ENCODE data around the gene VPS52. TPM values are rescaled to one million over a fixed set of nuclear protein-coding genes. Genes with fewer than 3 reads are reported as not detected.
"Not testable (repeated sequence)": the region's sequence is repeated elsewhere in the genome, so short reads cannot be mapped to it uniquely, and the experiment has no call there.

Gene VPS52
- total RNA-seq, 3 donors from 2014 or later = 58.2 to 82.6 (median 72.7) TPM

- peaks cover 47% of the 10 kb centered on the region for H3K4me1 ChIP-seq (ENCODE audit: low read depth)
- intact Hi-C loops (cut with DNase I, micrococcal nuclease) = no loop called here
- no peak for TF ChIP-seq CTCF (IDR thresholded peaks at IDR 0.05)
- no peak overlapping the region for H3K4me3 ChIP-seq
- DNase-seq (no peak), ATAC-seq (no peak)
- no peaks in the 10 kb centered on the region for H3K9me3 ChIP-seq
- no peaks in the 10 kb centered on the region for H3K36me3 ChIP-seq (ENCODE audit: low read depth)
These were observed 4.8 kb upstream of the VPS52 start for GRCh38 chr6:33276581-33276863.

- ATAC-seq; DNase-seq; H3K36me3 ChIP-seq (ENCODE audit: low read depth); H3K9me3 ChIP-seq; H3K4me3 ChIP-seq; intact Hi-C loops (cut with DNase I, micrococcal nuclease): not testable (repeated sequence)
- H3K4me1 ChIP-seq (ENCODE audit: low read depth) = peaks cover 47% of the 10 kb centered on the region
These were observed 4.3 kb upstream of the VPS52 start for GRCh38 chr6:33275795-33276580.

GRCh38 chr6:33273924-33274902 lies 2.5 kb upstream of the VPS52 start:
- ATAC-seq = no peak

GRCh38 chr6:33273129-33273923 lies 1.6 kb upstream of the VPS52 start:
- no peak for DNase-seq
- no peak for ATAC-seq

More at GRCh38 chr6:33273924-33274902, 2.5 kb upstream of the VPS52 start:
- H3K4me1 ChIP-seq (ENCODE audit: low read depth) = peaks cover 53% of the 10 kb centered on the region
- H3K36me3 ChIP-seq (ENCODE audit: low read depth) = no peaks in the 10 kb centered on the region
- intact Hi-C loops (cut with DNase I, micrococcal nuclease) = no loop called here
- H3K4me3 ChIP-seq = no peak overlapping the region
- H3K9me3 ChIP-seq = no peaks in the 10 kb centered on the region
- DNase-seq = no peak
- TF ChIP-seq CTCF (IDR thresholded peaks at IDR 0.05) = no peak

More at GRCh38 chr6:33273129-33273923, 1.6 kb upstream of the VPS52 start:
- Histone ChIP-seq H3K4me1 (ENCODE audit: low read depth) (peaks cover 53% of the 10 kb centered on the region), H3K9me3 (no peaks in the 10 kb centered on the region), H3K4me3 (no peak overlapping the region), H3K36me3 (ENCODE audit: low read depth) (no peaks in the 10 kb centered on the region)
- intact Hi-C loops (cut with DNase I, micrococcal nuclease) = no loop called here
- no peak for TF ChIP-seq CTCF (IDR thresholded peaks at IDR 0.05)

All from mucosa of descending colon (tissue), 3 donors.